ENCODE results near the gene ADAM22. TPM values are rescaled to one million over a fixed set of nuclear protein-coding genes. Genes with fewer than 3 reads are reported as not detected.

ADAM22 gene
- total and polyA plus RNA-seq, 7 donors, result 0.09 to 7.0 (median 0.42) TPM

- intact Hi-C loops (cut with DNase I), result no loop called here
- Histone ChIP-seq H3K4me3 (no peak overlapping the region), H3K4me1 (no peaks in the 10 kb centered on the region), H3K27me3 (ENCODE audit: insufficient read depth in 3 of 3, low read length in 2 of 3) (no peaks in the 10 kb centered on the region), H3K9me3 (no peaks in the 10 kb centered on the region), H3K36me3 (ENCODE audit: insufficient read depth in 1 of 2, low read depth in 1 of 2) (no peaks in the 10 kb centered on the region), H3K27ac (no peak overlapping the region)
- DNase-seq (no peak), ATAC-seq (no peak)
- TF ChIP-seq CTCF (IDR thresholded peaks at IDR 0.05), result no peak
Observed at GRCh38 chr7:88012086-88012485, 78.0 kb downstream of the ADAM22 start.

DNA sequence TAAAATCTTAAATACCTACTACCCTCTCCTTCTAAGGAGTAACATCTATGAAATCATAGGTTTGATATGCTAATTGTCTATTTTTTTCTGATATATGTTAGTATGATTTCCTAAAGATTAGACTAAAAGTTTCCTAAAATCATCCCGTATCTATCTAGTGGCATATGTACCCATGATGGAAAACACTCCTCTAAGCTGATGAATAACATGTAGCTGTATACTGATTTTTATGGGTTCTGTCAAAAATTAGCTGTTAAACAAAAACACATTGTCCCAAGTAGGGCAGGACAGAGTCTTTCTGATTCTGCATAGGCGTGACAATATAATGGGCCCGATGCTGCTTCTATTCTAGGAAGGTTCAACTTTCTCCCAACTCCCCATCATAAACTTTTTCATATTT lies 79.9 kb downstream of the ADAM22 start:
- TF ChIP-seq CTCF (IDR thresholded peaks at IDR 0.05), result no peak
- WGBS, 3 donors, result 92 to 96% (median 92%) methylated on average over 3 of the region's 3 CpGs
- ATAC-seq (no peak), DNase-seq (no peak)
- Histone ChIP-seq H3K27ac (no peak overlapping the region), H3K27me3 (ENCODE audit: insufficient read depth in 3 of 3, low read length in 2 of 3) (no peaks in the 10 kb centered on the region), H3K36me3 (ENCODE audit: insufficient read depth in 1 of 2, low read depth in 1 of 2) (no peaks in the 10 kb centered on the region), H3K9me3 (no peaks in the 10 kb centered on the region), H3K4me1 (no peaks in the 10 kb centered on the region), H3K4me3 (no peak overlapping the region)
- intact Hi-C loops (cut with DNase I), result no loop called here

DNA sequence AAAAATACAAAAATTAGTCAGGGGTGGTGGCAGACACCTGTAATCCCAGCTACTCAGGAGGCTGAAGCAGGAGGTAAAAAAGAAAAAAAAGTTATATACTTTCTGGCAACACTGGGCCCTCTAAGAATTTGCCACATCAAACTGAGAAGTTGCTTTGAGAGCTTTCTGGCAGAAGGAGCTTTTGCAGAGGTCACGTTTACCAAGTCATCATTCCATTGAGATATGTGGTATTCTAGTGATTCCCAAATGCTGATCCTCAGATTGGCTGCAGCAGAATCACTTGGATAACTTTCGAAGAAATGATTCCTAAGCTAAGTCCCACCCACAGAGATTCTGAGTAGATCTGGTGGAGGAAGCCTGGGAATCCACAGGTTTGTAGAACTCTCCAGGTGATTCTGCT lies 80.5 kb downstream of the ADAM22 start:
- H3K4me1 ChIP-seq, result no peaks in the 10 kb centered on the region
- H3K27ac ChIP-seq, result no peak overlapping the region
- H3K36me3 ChIP-seq (ENCODE audit: insufficient read depth in 1 of 2, low read depth in 1 of 2), result no peaks in the 10 kb centered on the region
- intact Hi-C loops (cut with DNase I), result no loop called here
- no peak for TF ChIP-seq CTCF (IDR thresholded peaks at IDR 0.05)
- no peak overlapping the region for H3K4me3 ChIP-seq
- DNase-seq (no peak), ATAC-seq (no peak)
- WGBS, 3 donors, result 82 to 92% (median 83%) methylated on average over 2 of the region's 2 CpGs
- no peaks in the 10 kb centered on the region for H3K9me3 ChIP-seq
- H3K27me3 ChIP-seq (ENCODE audit: insufficient read depth in 3 of 3, low read length in 2 of 3), result no peaks in the 10 kb centered on the region

DNA sequence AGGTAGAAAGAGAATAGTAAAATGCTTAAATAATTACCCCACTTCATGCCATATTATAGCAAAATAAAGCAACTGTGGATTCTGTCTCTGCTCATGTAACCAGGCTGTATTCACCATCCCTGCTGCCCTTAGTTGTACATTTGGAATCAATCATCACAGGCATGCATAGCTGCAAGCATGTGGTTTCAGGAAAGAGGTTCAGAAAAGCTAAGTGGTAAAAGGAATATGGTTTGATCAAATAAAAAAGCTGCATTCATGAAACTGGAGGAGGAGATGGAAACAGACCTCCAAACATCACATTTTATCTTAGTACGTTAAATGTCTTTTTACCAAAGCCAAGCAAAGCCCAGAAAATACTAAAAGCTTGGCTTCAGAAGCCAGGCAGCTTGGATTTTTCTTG lies 81.3 kb downstream of the ADAM22 start:
- Histone ChIP-seq H3K9me3 (no peaks in the 10 kb centered on the region), H3K36me3 (ENCODE audit: insufficient read depth in 1 of 2, low read depth in 1 of 2) (no peaks in the 10 kb centered on the region), H3K4me1 (no peaks in the 10 kb centered on the region), H3K27me3 (ENCODE audit: insufficient read depth in 3 of 3, low read length in 2 of 3) (no peaks in the 10 kb centered on the region), H3K4me3 (no peak overlapping the region), H3K27ac (no peak overlapping the region)
- 53 to 73% (median 62%) methylated on average over 1 of the region's 1 CpG for WGBS, 3 donors
- DNase-seq, result no peak
- ATAC-seq, result no peak
- intact Hi-C loops (cut with DNase I), result no loop called here
- TF ChIP-seq CTCF (IDR thresholded peaks at IDR 0.05), result no peak

DNA sequence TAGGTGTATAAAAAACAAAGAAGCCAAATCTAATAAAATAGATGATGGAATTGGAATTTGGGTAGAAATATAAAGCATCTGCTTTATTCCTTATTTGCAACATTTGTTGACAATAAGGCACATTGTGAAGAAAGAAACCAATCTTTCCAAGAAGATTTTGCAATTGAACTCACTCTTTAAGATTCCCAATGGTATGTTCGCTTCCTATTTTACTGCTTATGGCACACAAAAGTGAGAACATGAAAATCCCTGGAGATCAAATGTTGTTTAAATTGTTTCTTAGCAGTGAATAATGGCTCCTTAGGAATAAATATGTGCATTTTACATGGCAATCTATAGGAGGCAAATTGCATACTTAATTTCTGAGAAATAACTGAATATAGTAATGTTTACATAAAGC lies 84.5 kb downstream of the ADAM22 start:
- DNase-seq (no peak), ATAC-seq (no peak)
- H3K9me3 ChIP-seq, result no peaks in the 10 kb centered on the region
- intact Hi-C loops (cut with DNase I), result no loop called here
- TF ChIP-seq CTCF (IDR thresholded peaks at IDR 0.05), result no peak
- H3K36me3 ChIP-seq (ENCODE audit: insufficient read depth in 1 of 2, low read depth in 1 of 2), result no peaks in the 10 kb centered on the region
- no peak overlapping the region for H3K27ac ChIP-seq
- no peak overlapping the region for H3K4me3 ChIP-seq
- H3K27me3 ChIP-seq (ENCODE audit: insufficient read depth in 3 of 3, low read length in 2 of 3), result no peaks in the 10 kb centered on the region
- 84 to 95% (median 94%) methylated on average over 1 of the region's 1 CpG for WGBS, 3 donors
- H3K4me1 ChIP-seq, result no peaks in the 10 kb centered on the region

Data from psoas muscle (tissue), 8 donors.